Urothelium cell line (cell line): ENCODE results near the gene ERAP2.
"Not testable (repeated sequence)": the region's sequence is repeated elsewhere in the genome, so short reads cannot be mapped to it uniquely, and the experiment has no call there.

Source experiments
- DNase-seq: peaks from one replicate; pipeline ENCODE4 v3.0.0; 2011; ENCODE audit warnings: low spot score, mixed read lengths
- FAIRE-seq: peaks from 2 replicates; lab custom pipeline; 2011; peaks lifted over from hg19 to GRCh38; lab: Jason Lieb, UNC

Gene ERAP2

GRCh38 chr5:96863114-96863513 lies 13.2 kb upstream of the ERAP2 start:
- FAIRE-seq (no peak), DNase-seq (no peak)

- no peak for FAIRE-seq
Measured at GRCh38 chr5:96863949-96864584, 12.2 kb upstream of the ERAP2 start.

GRCh38 chr5:96864922-96865530 lies 11.3 kb upstream of the ERAP2 start:
- no peak for FAIRE-seq
- no peak for DNase-seq

More at GRCh38 chr5:96863949-96864584, 12.2 kb upstream of the ERAP2 start:
- DNase-seq, result no peak

- DNase-seq (peak; percentile 51), FAIRE-seq (no peak)
Measured at GRCh38 chr5:96868603-96869371, 7.5 kb upstream of the ERAP2 start.

GRCh38 chr5:96869372-96869641 lies 7.0 kb upstream of the ERAP2 start:
- no peak for DNase-seq
- no peak for FAIRE-seq

- FAIRE-seq (no peak), DNase-seq (no peak)
Measured at GRCh38 chr5:96870094-96871026, 5.9 kb upstream of the ERAP2 start.

- DNase-seq (no peak), FAIRE-seq (no peak)
Measured at GRCh38 chr5:96871027-96871399, 5.3 kb upstream of the ERAP2 start.

GRCh38 chr5:96871686-96872085 lies 4.6 kb upstream of the ERAP2 start:
- no peak for DNase-seq
- no peak for FAIRE-seq

GRCh38 chr5:96873449-96873848 lies 2.9 kb upstream of the ERAP2 start:
- DNase-seq (no peak), FAIRE-seq (no peak)

GRCh38 chr5:96874631-96875030 lies 1.7 kb upstream of the ERAP2 start:
- no peak for DNase-seq
- FAIRE-seq, result no peak

GRCh38 chr5:96875791-96876291 lies 459 bp upstream of the ERAP2 start:
- DNase-seq, result peak; percentile 24
- FAIRE-seq, result no peak

GRCh38 chr5:96876977-96877469 lies 723 bp downstream of the ERAP2 start:
- not testable (repeated sequence) for FAIRE-seq, DNase-seq

GRCh38 chr5:96879665-96880064 lies 3.4 kb downstream of the ERAP2 start:
- FAIRE-seq, result no peak
- DNase-seq, result no peak

GRCh38 chr5:96880444-96881164 lies 4.3 kb downstream of the ERAP2 start:
- DNase-seq, result no peak
- no peak for FAIRE-seq

GRCh38 chr5:96881511-96882115 lies 5.3 kb downstream of the ERAP2 start:
- FAIRE-seq (no peak), DNase-seq (peak; percentile 46)

- no peak for DNase-seq
- FAIRE-seq, result no peak
Measured at GRCh38 chr5:96883871-96884270, 7.6 kb downstream of the ERAP2 start.

GRCh38 chr5:96884995-96885394 lies 8.7 kb downstream of the ERAP2 start:
- FAIRE-seq, result no peak
- DNase-seq, result no peak

GRCh38 chr5:96885518-96886338 lies 9.4 kb downstream of the ERAP2 start:
- DNase-seq (no peak), FAIRE-seq (no peak)

GRCh38 chr5:96893342-96893741 lies 17.0 kb downstream of the ERAP2 start:
- DNase-seq (peak; percentile 57), FAIRE-seq (no peak)
